GM19467 (cell line): ENCODE data around the gene TMEM86B.

Source experiments
- ATAC-seq: cut with Tn5 transposase; IDR thresholded peaks from one replicate; pipeline ENCODE4 v1.9.1; 2021; ENCODE audit warnings: mild to moderate bottlenecking, moderate library complexity; ENCODE audit not compliant: unreplicated experiment

Gene TMEM86B

DNA sequence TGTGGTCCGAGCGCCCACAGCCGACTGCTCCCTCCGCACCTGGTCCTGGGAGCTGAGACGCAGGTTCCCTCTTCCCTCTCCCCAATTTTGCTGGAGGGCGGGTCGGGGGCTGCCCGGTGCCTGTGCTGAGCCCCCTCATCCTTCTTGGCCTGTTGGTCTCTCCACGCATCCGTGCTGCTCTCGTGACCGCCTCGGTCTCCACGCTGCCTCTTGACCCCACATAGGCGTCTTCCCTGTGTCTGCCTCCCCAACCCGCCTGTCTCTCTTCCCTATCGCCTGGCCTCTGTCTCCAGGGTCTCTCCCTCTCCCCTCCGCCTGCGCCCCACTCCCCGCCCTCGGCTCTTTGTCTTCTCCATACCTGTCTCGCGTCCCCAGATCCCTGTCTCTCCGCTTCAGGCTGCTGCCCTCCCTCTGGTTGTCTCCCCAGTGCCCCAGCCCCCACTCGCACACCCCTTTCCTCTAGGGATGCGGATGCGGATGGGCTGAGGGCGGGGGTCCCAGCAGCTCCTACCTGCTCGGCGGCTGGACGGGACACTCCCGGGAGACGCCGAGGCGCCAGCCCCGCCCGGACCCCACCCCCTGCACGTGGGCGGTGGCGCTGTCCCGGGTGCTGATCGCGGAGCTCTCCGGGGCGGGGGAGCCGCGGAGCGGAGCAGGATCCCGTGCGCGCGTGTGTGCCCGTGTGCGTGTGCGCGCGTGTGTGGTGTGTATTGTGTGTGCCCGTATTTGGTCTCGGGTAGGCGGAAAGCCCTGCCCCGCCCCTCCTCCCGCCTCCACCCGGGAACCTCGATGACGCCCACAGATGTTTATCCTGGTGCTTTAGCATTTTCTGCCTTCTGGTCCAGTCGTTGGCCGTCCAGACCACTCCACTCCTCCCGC, 48.7 kb downstream of the TMEM86B start, which contains the start of gene SYT5:
Gene SYT5, minus strand, starts transcription at position 684 of the 879 bp plus-strand sequence. CDS start 1,248 bp downstream, outside the sequence.
- ATAC-seq, result no peak

DNA sequence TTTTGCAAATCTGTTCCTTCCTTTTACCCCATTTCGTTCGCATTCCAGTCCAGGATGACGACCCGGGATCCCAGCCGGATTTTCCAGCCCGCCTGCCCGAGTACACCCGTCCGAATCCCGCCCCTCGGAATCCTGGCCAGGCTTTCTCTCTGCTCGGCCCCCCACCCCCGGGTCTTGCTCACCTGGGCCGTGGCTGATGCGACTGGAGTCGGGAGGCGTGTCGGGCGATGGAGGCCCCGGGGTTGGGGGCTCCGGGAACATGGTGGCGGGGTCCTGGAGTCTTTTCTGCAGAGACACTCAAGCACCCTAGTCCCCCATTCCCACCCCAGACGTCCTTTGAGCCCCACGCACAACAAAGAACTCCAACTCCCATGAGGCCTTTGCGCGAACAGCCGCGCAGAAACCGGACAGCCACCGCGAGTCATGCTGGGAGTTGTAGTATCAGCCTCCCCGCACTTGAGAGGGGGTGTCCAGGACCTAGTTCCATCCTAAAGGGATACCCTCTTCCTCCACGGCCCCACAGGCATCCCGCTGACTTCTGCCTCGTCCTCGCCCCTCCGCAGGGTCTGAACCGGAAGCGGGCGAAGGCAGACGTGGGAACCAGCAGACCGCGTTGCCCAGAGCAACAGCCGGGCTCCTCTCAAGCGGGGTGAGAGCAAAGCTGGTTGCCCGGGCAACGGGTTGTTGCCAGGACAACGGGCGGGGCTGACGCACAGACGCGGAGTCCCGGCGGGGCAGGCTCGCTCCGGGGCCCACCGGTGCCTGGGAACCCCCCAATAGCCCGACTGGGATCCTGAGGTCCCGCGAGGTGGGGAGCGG, 49.6 kb downstream of the TMEM86B start:
- no peak for ATAC-seq
